HepG2 (cell line): Measurements from ENCODE around the gene GALNT10. TPM values are rescaled to one million over a fixed set of nuclear protein-coding genes. Genes with fewer than 3 reads are reported as not detected.

Source experiments
- ATAC-seq: fragments of 200-7000 bp; cut with Tn5 transposase; 3 replicates; pipeline ENCODE4 v1.9.1; 2020; ENCODE audit warnings: mild to moderate bottlenecking, moderate library complexity
- BruUV-seq: library from RNA; stranded (reverse); fragments of 400-500 nt; replicated peaks from 2 replicates; lab custom pipeline; 2021; lab: Mats Ljungman, UMichigan
- CTCF ChIA-PET: fragments of 300-600 bp; formaldehyde crosslinking; extraction: SDS; loops from one replicate; lab custom pipeline; 2021; ENCODE audit warnings: low total read pairs, inconsistent platforms, low intra/inter-chr PET ratio; lab: Yijun Ruan, JAX
- POLR2A ChIA-PET: fragments of 350-600 bp; sonication (Branson Sonifier 250); formaldehyde crosslinking; loops from one replicate; lab custom pipeline; 2020; ENCODE audit warnings: antibody characterized with exemption, inconsistent platforms; lab: Yijun Ruan, JAX
- DNase-seq: peaks from one replicate; pipeline ENCODE4 v3.0.0-alpha.2; 2015; ENCODE audit warnings: low spot score
- FAIRE-seq: peaks from 3 replicates; lab custom pipeline; 2011; peaks lifted over from hg19 to GRCh38; lab: Jason Lieb, UNC
- H2AFZ ChIP-seq: one replicate; pipeline ENCODE4 v1.6.1; 2011; ENCODE audit warnings: low read length, inconsistent platforms
- H3K27ac ChIP-seq: fragments of 300-600 bp; 3 replicates; pipeline ENCODE4 v1.8.0; 2011; ENCODE audit warnings: mixed run types, mild to moderate bottlenecking, mixed read lengths, low read length, inconsistent platforms; ENCODE audit not compliant: insufficient read depth; ENCODE audit errors: extremely low read length
- H3K27me3 ChIP-seq, 2 experiments: fragments of 200-600 bp in 1 of 2; 2 replicates in 1 of 2; 3 replicates in 1 of 2; pipeline versions ENCODE4 v1.6.0 to v1.8.0; 2011; ENCODE audit warnings: low read length in 2 of 2, mild to moderate bottlenecking in 2 of 2, moderate library complexity in 2 of 2, inconsistent platforms in 1 of 2; ENCODE audit not compliant: insufficient read depth in 2 of 2, control insufficient read depth in 1 of 2
- H3K36me3 ChIP-seq, 2 experiments: fragments of 200-600 bp in 1 of 2; replicated peaks in 1 of 2; 2 replicates in 1 of 2; 3 replicates in 1 of 2; pipeline versions ENCODE4 v1.5.1 to v1.8.0; 2011; ENCODE audit warnings: low read length in 2 of 2, inconsistent platforms in 1 of 2; ENCODE audit not compliant: insufficient read depth in 2 of 2, control insufficient read depth in 1 of 2
- H3K4me1 ChIP-seq: 2 replicates; pipeline ENCODE4 v1.5.1; 2012; ENCODE audit warnings: low read length, inconsistent platforms; ENCODE audit not compliant: insufficient read depth
- H3K4me2 ChIP-seq: 2 replicates; pipeline ENCODE4 v1.6.0; 2011; ENCODE audit warnings: low read depth, low read length, inconsistent platforms
- H3K4me3 ChIP-seq, 3 experiments: fragments of 200-600 bp in 1 of 3; sonication (generic), shearing (Covaris generic) in 1 of 3; replicated peaks in 1 of 3; 2 replicates each; pipeline ENCODE4 v1.5.1; 2011 to 2016; ENCODE audit warnings: low read length in 3 of 3, inconsistent platforms in 2 of 3, low read depth in 2 of 3, mild to moderate bottlenecking in 2 of 3, control low read depth in 1 of 3, mixed read lengths in 1 of 3; ENCODE audit not compliant: insufficient read depth in 1 of 3
- H3K79me2 ChIP-seq: one replicate; pipeline ENCODE4 v1.6.1; 2011; ENCODE audit warnings: low read length, inconsistent platforms; ENCODE audit not compliant: insufficient read depth
- H3K9ac ChIP-seq: 2 replicates; pipeline ENCODE4 v1.6.0; 2011; ENCODE audit warnings: mild to moderate bottlenecking, low read depth, low read length, inconsistent platforms; ENCODE audit not compliant: insufficient read depth
- H3K9me3 ChIP-seq: 2 replicates; pipeline ENCODE4 v1.5.1; 2012; ENCODE audit warnings: mild to moderate bottlenecking, low read length
- H4K20me1 ChIP-seq: 2 replicates; pipeline ENCODE4 v1.6.0; 2011; ENCODE audit warnings: inconsistent platforms, mild to moderate bottlenecking, low read length, moderate library complexity; ENCODE audit not compliant: insufficient read depth
- HNF4A ChIP-seq: sonication (generic); formaldehyde crosslinking; IDR thresholded peaks from 2 replicates; pipeline ENCODE4 v1.4.0; 2020; ENCODE audit warnings: missing genetic modification reagents
- HNRNPK ChIP-seq: fragments of 200-400 bp; formaldehyde crosslinking; IDR thresholded peaks from 2 replicates; pipeline ENCODE4 v1.6.1; 2018; ENCODE audit warnings: low read length, low read depth, moderate library complexity, mild to moderate bottlenecking; ENCODE audit not compliant: poor library complexity, severe bottlenecking
- MAZ ChIP-seq, 2 experiments: sonication (generic) in 1 of 2; formaldehyde crosslinking in 1 of 2; IDR thresholded peaks; 2 replicates each; pipeline versions ENCODE4 v1.5.0 to v1.6.1; 2012 to 2020; ENCODE audit warnings: low read depth in 2 of 2, mild to moderate bottlenecking in 2 of 2, borderline replicate concordance in 1 of 2, improper control_type of control experiment in 1 of 2, low read length in 1 of 2, missing genetic modification reagents in 1 of 2, moderate library complexity in 1 of 2
- NR1H2 ChIP-seq: sonication (generic); formaldehyde crosslinking; IDR thresholded peaks from 2 replicates; pipeline ENCODE4 v1.8.1; 2022; ENCODE audit warnings: low read depth, missing genetic modification reagents, borderline replicate concordance
- TBP ChIP-seq: sonication (generic); formaldehyde crosslinking; IDR thresholded peaks from 2 replicates; pipeline ENCODE4 v1.5.0; 2020; ENCODE audit warnings: missing genetic modification reagents
- ZNF44 ChIP-seq: sonication (generic); formaldehyde crosslinking; IDR thresholded peaks from 2 replicates; pipeline ENCODE4 v1.5.1; 2020; ENCODE audit warnings: mild to moderate bottlenecking, missing genetic modification reagents
- ZNF550 ChIP-seq: sonication (generic); formaldehyde crosslinking; IDR thresholded peaks from 2 replicates; pipeline ENCODE4 v1.4.0; 2020; ENCODE audit warnings: mild to moderate bottlenecking, missing genetic modification reagents, borderline replicate concordance
- WGBS: methylation state at CpG from one replicate; pipeline ENCODE4 v1.1.6; 2017; ENCODE audit warnings: low lambda C conversion rate; 5-methylcytosine and 5-hydroxymethylcytosine counted together
- in situ Hi-C: cut with HindIII; loops from 2 replicates; pipeline ENCODE4 v1.10.0; 2017; ENCODE audit warnings: low pct_unique_long_range_greater_than_20kb; ENCODE audit not compliant: extremely low pct_ligation_motif_present
- intact Hi-C: fragments of 100-400 bp; cut with micrococcal nuclease; formaldehyde crosslinking; loops from one replicate; pipeline ENCODE4 v1.10.0; 2022; ENCODE audit not compliant: unreplicated experiment
- polyA plus RNA-seq, 8 experiments: library from polyadenylated mRNA; depleted of rRNA in 3 of 8; stranded (reverse) in 7 of 8; unstranded in 1 of 8; fragments of >200 nt; fragmentation: Illumina TruSeq in 4 of 8; extraction: Trizol in 4 of 8; gene quantifications; 2 replicates each; pipeline versions ENCODE4 v1.2.1 to v1.2.3, GENCODE V29; 2011 to 2016; ENCODE audit warnings: low read depth in 4 of 8, missing spikeins in 1 of 8, mixed read lengths in 1 of 8; ENCODE audit not compliant: insufficient read depth in 1 of 8
- total RNA-seq, 5 experiments: library from RNA; depleted of rRNA; stranded (reverse); fragments of >200 nt; fragmentation: Illumina TruSeq; extraction: Trizol; gene quantifications; 2 replicates each; pipeline ENCODE4 v1.2.3, GENCODE V29; 2016; ENCODE audit warnings: low read depth in 1 of 5
- TF ChIP-seq, protein P1 (sequence below): sonication (generic); formaldehyde crosslinking; IDR thresholded peaks from 2 replicates; pipeline ENCODE4 v1.4.0; 2020; ENCODE audit warnings: low read depth, mild to moderate bottlenecking, missing genetic modification reagents
- TF ChIP-seq, protein P2 (sequence below): sonication (generic); formaldehyde crosslinking; IDR thresholded peaks from 2 replicates; pipeline ENCODE4 v1.4.0; 2020; ENCODE audit warnings: missing genetic modification reagents, borderline replicate concordance
- TF ChIP-seq, protein P3 (sequence below): fragments of 450-650 bp; IDR thresholded peaks from 2 replicates; pipeline ENCODE4 v1.6.1; 2017

The GALNT10 gene
- total and polyA plus RNA-seq, 2 of the 13 experiments (the other 11 are each of a cell fraction or from before 2014, with no cell fraction given): 8.1 to 11.2 TPM

DNA sequence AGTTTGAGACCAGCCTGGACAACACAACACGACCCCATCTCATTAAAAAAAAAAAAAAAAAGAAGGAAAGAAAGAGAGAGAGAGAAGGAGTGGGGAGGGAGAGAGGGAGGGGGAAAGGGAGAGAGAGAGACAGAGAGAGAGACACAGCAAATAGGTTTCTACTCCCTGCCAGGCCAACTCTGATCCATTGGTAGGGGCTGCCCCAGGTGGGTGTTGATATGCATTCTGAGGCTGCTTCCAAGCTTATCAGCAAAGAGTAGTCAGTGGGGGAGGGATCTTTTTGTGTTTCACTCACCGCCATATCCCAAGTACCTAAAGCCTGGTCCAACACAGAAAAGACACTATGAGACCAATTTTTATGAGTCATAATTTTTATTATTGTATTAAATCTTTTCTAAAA is 198.3 kb downstream of the GALNT10 start:
- Histone ChIP-seq H3K79me2 (no peaks in the 10 kb centered on the region), H4K20me1 (no peaks in the 10 kb centered on the region), H3K4me2 (no peak overlapping the region), H3K36me3 (peaks cover 0 to 1% of the 10 kb centered on the region in 2 experiments; a peak in 1 of 5 replicates), H3K27ac (no peak overlapping the region), H3K4me1 (peaks cover 45% of the 10 kb centered on the region), H3K27me3 (no peaks in the 10 kb centered on the region), H2AFZ (no peak overlapping the region), H3K9ac (no peak overlapping the region), H3K9me3 (no peaks in the 10 kb centered on the region), H3K4me3 (no peak overlapping the region)
- ATAC-seq: no peak
- in situ Hi-C loops: no loop called here
- DNase-seq: no peak
- FAIRE-seq: no peak
- no TSS peak for BruUV-seq
- no peak for TF ChIP-seq NR1H2
- TF ChIP-seq HNRNPK: peak; percentile 56
- ChIA-PET POLR2A (no interaction called here), CTCF (no interaction called here)
- WGBS: 98% methylated on average over 2 of the region's 2 CpGs
- intact Hi-C loops: loop anchor here (5.0 kb wide), 1 partner anchor 37 kb away; no protein-coding TSS in a partner anchor

GRCh38 chr5:154390096-154390495 is 199.6 kb downstream of the GALNT10 start:
- H3K27me3 ChIP-seq: no peaks in the 10 kb centered on the region
- intact Hi-C loops (no loop called here), in situ Hi-C loops (no loop called here)
- ATAC-seq: no peak
- ChIA-PET CTCF (no interaction called here), POLR2A (no interaction called here)
- FAIRE-seq: peak; percentile 18
- no TSS peak for BruUV-seq
- 96% methylated on average over 8 of the region's 8 CpGs for WGBS
- H3K27ac ChIP-seq: no peak overlapping the region
- no peak overlapping the region for H2AFZ ChIP-seq
- H4K20me1 ChIP-seq: no peaks in the 10 kb centered on the region
- no peak overlapping the region for H3K4me3 ChIP-seq
- no peak for DNase-seq
- H3K79me2 ChIP-seq: no peaks in the 10 kb centered on the region
- no peak overlapping the region for H3K4me2 ChIP-seq
- H3K9me3 ChIP-seq: no peaks in the 10 kb centered on the region
- H3K36me3 ChIP-seq: peaks cover 0 to 1% of the 10 kb centered on the region in 2 experiments; a peak in 1 of 5 replicates
- H3K9ac ChIP-seq: no peak overlapping the region
- no peak for TF ChIP-seq TBP
- TF ChIP-seq, protein P1, sequence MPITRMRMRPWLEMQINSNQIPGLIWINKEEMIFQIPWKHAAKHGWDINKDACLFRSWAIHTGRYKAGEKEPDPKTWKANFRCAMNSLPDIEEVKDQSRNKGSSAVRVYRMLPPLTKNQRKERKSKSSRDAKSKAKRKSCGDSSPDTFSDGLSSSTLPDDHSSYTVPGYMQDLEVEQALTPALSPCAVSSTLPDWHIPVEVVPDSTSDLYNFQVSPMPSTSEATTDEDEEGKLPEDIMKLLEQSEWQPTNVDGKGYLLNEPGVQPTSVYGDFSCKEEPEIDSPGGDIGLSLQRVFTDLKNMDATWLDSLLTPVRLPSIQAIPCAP (CRISPR knock-in tag): no peak
- TF ChIP-seq ZNF550 (CRISPR knock-in tag): no peak
- TF ChIP-seq, protein P2, sequence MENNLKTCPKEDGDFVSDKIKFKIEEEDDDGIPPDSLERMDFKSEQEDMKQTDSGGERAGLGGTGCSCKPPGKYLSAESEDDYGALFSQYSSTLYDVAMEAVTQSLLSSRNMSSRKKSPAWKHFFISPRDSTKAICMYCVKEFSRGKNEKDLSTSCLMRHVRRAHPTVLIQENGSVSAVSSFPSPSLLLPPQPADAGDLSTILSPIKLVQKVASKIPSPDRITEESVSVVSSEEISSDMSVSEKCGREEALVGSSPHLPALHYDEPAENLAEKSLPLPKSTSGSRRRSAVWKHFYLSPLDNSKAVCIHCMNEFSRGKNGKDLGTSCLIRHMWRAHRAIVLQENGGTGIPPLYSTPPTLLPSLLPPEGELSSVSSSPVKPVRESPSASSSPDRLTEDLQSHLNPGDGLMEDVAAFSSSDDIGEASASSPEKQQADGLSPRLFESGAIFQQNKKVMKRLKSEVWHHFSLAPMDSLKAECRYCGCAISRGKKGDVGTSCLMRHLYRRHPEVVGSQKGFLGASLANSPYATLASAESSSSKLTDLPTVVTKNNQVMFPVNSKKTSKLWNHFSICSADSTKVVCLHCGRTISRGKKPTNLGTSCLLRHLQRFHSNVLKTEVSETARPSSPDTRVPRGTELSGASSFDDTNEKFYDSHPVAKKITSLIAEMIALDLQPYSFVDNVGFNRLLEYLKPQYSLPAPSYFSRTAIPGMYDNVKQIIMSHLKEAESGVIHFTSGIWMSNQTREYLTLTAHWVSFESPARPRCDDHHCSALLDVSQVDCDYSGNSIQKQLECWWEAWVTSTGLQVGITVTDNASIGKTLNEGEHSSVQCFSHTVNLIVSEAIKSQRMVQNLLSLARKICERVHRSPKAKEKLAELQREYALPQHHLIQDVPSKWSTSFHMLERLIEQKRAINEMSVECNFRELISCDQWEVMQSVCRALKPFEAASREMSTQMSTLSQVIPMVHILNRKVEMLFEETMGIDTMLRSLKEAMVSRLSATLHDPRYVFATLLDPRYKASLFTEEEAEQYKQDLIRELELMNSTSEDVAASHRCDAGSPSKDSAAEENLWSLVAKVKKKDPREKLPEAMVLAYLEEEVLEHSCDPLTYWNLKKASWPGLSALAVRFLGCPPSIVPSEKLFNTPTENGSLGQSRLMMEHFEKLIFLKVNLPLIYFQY (CRISPR knock-in tag): no peak
- TF ChIP-seq HNF4A (CRISPR knock-in tag): no peak
- TF ChIP-seq ZNF44: no peak
- no peak for TF ChIP-seq MAZ (IDR thresholded peaks at IDR 0.05; ENCODE audit: borderline replicate concordance, low read depth, low read length)
- no peak for TF ChIP-seq MAZ (CRISPR knock-in tag; IDR thresholded peaks at IDR 0.05; ENCODE audit: low read depth)
- TF ChIP-seq, protein P3, sequence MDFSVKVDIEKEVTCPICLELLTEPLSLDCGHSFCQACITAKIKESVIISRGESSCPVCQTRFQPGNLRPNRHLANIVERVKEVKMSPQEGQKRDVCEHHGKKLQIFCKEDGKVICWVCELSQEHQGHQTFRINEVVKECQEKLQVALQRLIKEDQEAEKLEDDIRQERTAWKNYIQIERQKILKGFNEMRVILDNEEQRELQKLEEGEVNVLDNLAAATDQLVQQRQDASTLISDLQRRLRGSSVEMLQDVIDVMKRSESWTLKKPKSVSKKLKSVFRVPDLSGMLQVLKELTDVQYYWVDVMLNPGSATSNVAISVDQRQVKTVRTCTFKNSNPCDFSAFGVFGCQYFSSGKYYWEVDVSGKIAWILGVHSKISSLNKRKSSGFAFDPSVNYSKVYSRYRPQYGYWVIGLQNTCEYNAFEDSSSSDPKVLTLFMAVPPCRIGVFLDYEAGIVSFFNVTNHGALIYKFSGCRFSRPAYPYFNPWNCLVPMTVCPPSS: no peak
- peaks cover 37% of the 10 kb centered on the region for H3K4me1 ChIP-seq
